Activated CD4-positive, alpha-beta T cell treated with anti-CD3 and anti-CD28 coated beads, Interleukin-10, Interleukin-2, amounts not matched to agents 100 ng/mL and 50 ng/mL, durations not matched to agents 16 hours and 8 hours (primary cell): ENCODE measurements around the gene PLEKHM3.
"Not testable (repeated sequence)": the region's sequence is repeated elsewhere in the genome, so short reads cannot be mapped to it uniquely, and the experiment has no call there.

Source experiments
- DNase-seq: peaks from one replicate; pipeline ENCODE4 v3.0.0-alpha.2; 2020

Gene PLEKHM3

DNA sequence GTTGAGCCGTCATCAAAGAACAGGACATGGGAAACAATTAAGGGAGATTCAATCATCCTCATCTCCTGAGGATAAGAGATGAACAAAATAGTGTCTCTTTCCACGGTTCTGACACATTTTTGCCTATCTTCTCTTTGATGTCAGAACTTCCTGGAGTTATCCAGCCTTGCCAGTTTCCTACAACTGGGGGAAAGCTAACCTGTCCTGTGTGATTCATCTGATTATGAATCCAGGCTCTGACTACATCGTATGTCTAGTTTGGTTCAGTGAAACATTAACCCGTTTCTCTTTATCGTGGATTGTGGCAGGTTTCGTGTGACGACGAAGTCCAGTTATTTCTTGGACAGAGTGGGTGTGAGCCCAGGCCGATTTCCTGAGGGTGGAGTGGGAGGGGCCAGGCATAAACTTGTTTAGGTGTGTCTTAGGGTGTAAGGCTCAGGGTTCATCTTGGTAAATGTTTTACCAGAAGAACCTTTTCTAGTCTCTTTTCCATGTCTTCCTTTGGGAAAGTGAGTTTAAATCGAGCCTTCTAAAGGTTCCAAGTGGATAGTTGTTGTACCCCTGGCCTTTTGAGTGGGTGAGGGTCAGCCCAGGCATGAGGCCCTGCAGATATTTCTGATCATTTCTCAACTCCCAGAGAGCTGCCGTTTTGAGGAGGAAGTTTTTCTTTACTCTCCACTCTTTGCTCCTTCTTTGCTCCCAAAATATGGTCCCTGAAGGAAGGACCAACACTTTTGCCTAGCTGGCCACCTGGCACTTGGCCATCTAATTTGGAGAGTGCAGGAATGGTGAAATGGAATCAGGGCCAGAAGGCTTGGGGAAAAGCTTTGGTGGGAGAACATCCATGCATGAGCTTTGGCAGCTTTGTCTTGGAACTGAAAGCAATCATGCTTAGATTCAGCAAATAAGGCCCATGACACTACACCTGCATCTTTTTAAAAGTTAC lies 205.2 kb downstream of the PLEKHM3 start:
- no peak for DNase-seq

DNA sequence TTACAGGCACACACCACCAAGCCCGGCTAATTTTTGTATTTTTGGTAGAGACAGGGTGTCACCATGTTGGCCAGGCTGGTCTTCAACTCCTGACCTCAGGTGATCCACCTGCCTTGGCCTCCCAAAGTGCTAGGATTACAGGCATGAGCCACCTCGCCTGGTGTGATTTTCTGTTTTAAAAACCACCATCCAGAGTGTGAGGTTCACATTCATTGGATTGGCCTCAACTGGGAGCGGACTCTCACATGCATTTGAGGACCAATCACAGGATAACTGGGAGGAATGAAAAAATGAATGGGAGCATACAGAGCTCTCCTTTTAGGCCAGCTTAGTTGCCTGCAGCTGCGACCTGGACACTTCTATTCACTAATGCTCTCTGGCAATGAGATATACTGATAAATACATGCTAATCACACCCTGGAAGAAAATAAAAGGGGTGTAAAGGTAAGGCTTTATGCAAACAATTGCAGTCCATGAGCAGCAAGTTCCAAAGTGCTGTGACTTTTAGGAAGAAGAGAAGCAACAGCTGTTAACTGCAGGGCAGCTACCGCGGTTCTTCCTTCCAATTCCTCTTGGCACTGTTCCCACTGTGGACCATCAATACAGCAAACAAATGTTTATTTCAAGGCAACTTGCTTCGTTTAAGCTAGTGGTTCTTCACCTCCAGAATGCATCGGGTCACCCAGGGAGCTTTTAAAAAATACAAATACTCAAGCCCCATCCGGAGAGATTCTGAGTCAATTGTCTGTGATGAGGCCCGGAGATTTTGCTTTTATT lies 206.1 kb downstream of the PLEKHM3 start:
- no peak for DNase-seq

DNA sequence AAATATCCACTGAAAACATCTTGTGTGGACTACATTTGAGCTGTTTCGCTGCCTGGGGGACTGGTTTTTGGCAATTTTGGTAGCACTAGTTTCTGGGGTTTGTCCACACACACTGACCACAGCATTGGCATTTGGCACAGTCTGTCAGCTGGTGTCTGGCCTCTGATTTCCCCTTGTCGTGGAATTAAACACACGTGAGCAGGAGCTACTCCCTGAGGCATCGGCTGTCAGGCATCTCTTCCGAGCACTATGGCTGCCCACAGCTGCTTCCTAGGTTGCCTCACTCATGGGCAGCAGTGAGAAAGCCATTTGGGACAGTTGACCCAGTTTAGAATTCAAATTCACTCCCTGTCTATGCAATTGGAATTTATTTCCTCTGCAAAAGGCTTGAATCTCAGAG lies 208.8 kb downstream of the PLEKHM3 start:
- DNase-seq, result no peak

DNA sequence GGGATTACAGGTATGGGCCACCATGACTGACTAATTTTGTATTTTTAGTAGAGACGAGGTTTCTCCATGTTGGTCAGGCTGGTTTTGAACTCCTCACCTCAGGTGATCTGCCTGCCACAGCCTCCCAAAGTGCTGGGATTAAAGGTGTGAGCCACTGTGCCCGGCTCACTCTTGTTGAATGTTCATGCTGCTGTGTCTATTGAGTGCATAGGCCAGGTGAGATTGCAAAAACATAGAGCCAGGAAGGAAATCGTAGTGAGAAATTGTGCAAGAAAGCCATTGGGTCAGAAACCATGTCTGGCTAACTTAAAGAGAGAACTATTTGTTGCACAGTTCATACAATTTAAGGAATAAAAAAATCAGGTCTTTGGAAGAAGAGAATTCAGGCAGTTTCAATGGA lies 210.1 kb downstream of the PLEKHM3 start:
- DNase-seq, result no peak

DNA sequence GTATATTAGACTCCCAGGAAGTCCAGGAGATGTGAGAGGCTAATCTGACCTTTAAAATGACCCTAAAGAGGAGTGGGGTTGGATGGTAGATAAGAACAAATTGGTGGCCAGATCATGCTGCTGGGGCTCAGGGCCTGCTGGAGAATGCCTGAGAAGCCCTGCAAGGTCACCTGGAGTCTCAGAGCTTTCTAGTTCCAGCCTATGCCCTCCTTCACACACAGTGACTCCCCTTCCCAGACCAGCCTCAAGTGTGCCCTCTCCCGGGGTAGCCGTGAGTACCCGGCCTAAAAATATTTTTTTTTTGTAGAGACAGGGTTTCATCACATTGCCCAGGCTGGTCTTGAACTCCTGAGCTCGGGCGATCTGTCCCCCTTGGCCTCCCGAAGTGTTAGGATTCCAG lies 211.4 kb downstream of the PLEKHM3 start:
- no peak for DNase-seq

DNA sequence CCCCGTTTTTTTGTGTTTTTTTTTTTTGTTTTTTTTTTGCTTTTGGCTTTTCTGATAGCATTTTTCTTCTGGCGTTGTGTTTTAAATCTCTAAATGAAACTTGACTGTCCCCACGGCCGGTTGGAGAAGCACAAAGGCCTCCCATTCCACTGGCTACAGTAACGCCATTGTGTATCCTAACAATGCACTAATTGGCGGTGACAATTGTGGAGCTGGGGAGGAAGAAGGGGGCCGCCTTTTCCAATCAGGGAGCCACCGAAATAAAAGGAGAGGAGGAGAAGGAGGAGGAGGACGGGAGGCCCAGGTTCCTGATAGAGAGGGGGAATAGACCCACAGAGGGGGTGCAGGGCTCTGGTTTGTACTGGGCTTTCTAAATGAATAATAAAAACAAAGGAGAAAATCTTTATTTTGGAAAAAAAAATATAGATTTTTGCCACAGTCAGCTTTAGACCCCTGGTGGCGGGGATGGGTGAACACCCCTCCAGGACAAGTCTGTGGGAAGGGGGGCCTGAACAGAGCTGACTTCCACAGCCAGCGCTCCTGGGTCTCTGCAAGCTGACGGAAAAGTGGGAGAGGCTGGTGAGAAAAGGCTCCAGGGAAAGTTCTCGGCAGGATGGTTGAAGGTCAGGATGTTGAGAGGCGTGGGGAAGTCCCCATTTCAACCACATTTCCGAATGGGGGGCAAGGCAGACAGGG lies 212.0 kb downstream of the PLEKHM3 start:
- no peak for DNase-seq

DNA sequence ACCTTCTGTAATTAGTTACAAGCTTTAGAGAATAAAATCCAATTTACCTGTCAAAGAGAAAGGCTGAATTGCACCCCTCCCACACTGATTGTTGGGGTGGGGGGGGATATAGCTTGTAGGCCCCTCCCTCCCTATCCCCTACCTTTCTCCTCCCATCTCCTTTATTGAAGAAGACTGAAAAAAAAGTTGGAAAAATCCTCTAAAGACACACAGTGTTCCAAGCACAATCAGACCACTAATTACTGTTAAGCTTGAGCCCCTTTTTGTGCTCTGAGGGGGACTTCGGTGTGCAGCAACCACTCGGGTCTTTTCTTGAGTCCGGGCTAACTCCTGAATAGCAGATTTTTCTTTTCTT lies 212.6 kb downstream of the PLEKHM3 start:
- DNase-seq, result no peak

DNA sequence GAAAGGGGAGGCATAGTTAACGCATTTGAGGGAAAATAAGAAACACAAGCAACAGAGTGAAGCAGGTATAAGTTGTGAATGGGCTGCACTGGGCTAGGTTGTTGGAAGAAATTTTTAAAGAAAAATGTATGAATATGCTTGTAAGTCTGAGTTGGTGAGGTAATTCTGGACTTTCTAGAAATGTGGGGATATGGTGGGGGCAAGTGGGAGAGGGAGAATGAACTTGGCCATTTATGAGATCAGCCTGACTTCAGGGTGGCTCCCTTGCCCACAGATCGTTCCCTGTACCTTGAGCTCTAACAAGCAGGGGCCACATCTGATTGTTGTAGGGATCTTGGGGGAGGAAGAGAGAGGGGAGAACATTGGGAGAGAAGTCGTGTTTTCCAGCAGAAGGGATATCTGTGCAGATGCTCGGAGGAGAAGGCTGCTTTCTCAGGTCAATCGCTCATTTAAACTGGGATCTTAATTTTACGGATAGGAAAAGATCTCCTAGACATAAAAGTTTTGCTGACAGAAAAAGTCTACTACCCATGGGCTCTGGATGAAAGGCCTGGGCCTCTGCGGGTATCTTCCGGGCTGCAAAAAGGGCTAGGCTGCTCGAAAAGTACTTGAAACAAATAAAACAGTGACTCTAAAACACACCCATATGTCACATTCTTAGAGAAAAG lies 213.1 kb downstream of the PLEKHM3 start:
- DNase-seq, result no peak

DNA sequence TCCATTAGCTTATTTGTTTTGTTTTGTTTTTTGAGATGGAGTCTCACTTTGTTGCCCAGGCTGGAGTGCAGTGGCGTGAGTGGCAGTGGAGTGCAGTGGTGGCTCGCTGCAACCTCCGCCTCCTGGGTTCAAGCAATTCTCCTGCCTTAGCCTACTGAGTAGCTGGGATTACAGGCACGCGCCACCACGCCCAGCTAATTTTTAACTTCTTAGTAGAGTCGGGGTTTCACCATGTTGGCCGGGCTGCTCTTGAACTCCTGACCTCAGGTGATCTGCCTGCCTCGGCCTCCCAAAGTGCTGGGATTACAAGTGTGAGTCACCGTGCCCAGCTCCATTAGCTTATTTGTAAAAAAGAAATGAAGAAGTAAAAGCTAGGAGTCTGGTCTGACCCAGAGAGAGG lies 213.7 kb downstream of the PLEKHM3 start:
- not testable (repeated sequence) for DNase-seq

DNA sequence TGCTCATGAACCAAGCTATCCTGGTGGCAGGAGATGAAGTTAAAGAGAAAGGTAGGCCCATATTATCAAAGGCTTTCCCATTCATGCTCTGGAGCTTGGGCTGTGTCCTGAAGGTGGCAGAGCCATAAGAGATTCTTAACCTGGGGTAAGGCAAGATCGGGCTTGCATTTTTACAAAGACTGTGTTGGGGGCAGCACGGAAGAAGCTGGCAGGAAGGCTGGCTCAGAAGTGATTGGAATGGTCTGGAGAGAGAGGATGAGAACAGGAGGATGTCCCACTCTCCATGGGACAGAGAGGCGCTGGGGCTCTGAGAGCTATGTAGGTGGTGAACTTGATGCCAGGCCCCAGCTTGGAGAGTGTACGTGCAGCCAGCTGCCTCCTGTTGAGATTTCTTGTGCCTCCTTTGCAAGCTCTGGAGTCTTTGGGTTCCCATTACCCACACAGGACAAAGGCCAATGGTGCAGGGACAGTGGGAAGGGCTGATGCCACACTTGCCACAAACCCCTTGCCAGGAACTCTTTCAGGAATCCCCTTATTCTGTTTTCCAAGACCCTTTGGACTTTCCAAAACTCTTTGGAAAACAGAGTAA lies 215.0 kb downstream of the PLEKHM3 start:
- DNase-seq, result no peak

DNA sequence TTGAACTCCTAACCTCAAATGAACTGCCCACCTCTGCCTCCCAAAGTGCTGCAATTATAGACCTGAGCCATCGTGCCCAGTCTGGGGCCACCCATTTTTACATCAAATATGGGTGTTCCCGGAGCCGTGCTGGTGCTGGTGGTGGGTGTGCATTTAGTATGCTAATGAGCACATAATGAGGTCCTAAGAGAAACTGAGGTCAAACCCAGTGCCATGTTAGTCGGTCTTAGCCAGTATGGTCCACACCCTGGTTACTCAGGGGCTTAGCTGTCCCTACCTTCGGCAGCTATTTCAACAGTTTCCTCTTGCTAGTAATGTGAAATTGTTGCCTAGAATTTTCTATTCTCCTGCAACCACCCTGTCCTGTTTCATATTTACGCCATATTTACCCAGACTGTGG lies 217.2 kb downstream of the PLEKHM3 start:
- no peak for DNase-seq

DNA sequence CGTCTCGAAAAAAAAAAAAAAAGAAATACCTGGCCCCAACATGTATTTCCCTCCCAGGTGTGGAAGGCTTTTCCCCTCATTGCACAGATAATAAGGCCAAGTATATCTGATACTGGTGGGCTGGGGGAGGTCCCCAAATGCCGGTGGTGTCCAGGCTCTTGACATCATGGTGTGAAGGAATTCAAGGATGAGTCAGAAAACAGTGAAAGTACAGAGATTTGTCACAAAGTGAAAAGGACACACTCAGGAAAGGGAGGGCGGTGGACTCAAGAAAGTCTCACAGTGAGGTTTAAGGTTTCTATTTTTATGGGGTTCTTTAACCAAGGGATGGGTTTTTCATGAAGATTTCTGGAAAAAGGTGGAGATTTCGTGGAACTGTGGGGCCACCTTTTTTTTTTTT lies 217.8 kb downstream of the PLEKHM3 start:
- DNase-seq, result peak; percentile 64

DNA sequence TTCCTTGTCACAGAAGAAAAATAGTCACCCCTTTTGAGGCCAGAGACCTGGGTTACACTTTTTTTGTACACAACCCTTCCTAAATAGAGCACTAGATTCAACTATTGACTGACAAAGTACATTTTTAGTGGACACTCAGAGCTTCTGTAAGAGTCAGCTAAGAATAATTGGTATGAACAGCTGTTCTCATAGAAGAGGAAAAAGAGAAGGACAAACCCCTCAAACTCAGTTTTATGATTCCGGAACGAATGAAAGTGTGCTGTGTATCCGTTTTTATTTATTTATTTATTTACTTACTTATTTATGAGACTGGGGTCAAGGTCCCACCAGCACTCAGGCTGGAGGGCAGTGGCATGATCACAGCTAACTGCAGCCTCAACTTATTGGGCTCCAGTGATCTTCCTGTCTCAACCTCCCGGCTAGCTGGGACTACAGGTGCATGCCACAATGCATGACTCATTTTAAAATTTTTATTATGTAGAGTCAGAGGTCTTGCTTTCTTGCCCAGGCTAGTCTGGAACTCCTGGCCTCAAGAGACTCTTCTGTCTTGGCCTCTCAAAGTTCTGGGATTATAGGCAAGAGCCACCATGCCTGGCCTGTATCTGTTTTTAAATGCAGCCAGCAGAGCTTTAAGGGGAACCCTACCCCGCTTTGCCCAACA lies 219.6 kb downstream of the PLEKHM3 start:
- no peak for DNase-seq

DNA sequence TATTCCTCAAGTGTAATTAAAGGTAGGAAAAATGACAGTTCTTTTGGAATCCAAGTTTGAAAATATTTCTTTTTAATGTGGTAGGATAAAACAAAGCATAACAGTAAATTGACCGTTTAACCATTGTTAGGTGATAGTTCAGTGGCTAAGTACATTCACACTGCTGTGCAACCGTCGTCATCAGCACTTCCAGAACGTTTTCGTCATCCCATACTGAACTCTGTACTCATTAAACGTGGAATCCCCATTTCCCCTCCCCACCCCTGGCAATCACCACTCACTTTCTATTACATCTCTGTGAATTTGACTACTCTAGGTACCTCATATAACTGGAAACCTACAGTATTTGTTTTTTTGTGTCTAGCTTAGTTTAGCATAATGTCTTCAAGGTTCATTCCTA lies 222.7 kb downstream of the PLEKHM3 start:
- DNase-seq, result no peak

DNA sequence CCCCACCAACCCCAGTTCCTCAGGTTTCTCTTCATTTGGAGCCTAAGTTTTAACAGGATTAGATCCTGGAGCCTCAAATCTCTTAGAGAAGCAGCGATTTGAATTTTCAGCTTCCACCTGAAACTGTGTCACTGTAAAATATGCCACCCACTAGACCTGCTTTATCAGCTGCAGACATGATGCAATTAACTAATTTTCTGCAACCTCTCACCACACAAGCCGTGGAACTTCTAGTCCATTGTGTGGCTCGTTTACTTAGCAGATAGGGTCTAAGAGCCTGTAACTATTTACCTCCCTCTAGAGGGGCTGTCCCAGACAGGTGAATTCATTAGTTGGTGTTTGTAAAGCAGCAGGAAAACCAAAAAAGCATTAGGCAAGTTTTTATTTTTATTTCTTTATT lies 224.1 kb downstream of the PLEKHM3 start:
- no peak for DNase-seq

DNA sequence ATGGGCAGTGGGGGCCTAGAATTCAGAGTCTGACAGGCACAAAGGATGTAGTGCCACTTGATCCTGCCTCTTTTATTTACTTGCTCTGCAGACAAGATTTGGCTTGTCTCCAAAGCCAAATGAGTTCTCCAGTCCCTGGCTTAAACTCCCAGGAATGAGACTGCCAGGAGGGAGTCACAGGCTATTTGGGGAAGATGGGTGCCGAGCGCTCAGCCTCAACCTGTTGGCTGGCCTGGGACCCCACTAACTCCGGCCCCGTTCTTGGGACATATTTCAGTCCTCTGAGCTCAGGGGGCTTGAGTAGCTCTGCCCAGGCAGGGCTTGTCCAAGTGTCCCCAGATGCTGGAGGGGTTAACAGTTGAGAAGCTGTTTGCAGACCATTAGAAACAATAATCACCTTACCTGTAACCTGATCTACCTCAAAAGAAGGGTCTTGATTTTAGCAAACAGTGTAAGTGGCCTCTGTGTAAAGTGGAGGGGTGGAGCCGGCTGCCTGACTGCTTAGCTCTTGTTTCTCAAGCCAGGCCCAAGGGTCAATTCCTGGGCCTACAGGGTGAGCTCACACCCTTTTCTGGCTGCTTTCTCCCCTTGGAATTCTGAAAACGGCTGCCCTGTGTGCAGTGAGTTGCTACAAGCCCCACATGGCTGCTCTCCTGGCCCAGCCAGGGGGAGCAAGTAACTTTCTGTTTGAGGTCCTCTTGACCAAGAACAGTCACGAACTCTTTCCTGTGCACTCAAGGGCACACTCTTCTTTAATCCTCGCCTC lies 228.6 kb downstream of the PLEKHM3 start:
- no peak for DNase-seq

DNA sequence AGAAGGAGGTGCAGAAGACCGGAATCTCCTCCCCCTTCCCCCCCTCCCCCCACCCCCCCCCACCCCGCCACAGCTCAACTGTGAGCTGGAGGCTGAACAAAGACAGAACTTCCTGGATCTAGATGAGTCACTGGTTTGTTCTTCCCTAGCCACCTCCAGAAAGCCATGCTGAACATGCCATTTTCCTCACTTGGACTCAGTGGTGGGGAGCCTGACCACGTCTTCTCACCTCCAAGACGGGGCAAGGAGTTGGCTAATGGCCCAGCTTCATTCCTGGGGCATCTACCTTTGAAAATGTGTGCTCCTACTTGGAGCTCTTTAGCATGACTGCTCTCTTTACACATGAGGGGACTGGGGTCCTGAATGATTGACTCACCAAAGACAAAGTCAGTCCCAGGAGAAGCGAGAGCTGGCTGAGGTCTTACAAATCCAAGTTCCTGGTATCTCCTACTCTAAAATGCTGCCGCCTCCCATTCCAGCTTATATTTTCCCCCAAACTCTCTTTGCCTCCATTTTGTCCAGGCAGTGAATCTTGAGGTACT lies 233.0 kb downstream of the PLEKHM3 start:
- no peak for DNase-seq

DNA sequence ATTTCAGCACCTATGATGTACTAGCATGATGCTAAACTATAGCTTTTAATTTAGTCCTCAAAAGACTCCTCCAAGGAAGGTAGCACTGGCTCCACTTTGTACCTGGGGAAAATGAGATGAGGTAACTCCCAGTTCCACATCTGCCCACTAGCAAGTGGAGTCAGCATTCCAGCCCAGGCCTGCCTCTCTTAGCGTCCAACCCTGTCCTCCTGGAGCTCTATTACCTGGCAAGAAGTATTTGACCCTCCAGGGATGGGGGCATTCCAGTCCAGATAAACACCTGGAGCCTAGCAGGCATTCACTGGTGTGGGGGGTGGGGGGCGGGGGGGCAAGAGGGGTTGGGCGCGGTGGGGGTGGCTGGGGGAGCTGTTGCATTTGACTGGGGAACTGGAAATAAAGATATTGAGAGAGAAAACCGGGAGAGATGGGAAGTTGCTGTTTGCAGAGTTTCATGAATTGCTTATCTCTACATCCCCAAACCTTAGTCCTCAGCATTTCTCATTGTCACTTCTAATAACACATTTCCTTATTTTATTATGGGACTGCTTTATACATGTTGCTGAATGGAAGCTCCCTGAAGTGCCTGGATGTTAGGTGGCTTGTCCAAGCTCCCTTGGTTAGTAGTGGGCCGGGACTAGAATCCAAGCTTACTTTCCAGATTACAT lies 233.6 kb downstream of the PLEKHM3 start:
- DNase-seq, result no peak

DNA sequence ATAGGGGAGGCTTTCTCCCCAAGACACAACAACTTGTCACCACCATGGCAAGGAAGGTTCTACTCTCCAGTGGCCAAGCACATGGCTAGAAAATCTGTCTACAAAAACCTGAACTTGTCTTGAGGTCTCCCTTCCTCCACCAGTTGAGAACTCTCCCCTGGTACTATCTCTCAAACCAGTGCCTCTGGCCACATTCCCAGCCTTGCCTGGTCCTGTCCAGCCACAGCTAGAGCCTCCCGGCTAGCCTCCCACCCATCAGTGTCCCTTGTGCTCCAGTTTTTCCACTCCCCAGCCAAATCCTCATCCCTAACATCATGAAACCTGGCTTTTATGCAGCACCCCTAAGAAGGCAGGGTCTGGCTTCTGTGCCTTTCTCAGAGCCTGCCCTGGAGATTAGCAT lies 234.4 kb downstream of the PLEKHM3 start:
- no peak for DNase-seq

DNA sequence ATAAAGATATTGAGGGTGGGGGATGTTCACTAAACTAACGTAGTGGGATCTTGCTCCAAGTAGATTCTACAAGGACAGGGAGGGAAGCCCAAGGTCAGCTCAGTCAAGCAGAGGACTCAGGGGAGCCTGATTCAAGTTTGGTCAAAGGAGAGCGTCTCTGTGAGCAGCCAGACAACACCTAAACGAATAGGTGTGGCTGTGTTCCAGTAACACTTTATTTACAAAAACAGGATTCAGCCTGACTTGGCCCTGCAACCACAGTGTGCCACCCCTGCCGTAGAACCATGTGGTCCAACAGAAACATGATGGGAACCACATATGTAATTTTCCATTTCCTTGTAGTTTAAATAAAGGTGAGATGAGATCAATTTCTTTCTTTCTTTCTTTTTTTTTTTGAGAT lies 237.5 kb downstream of the PLEKHM3 start:
- DNase-seq, result no peak
